AG09319 (cell line): ENCODE results near the gene CTSK.
"Not testable (repeated sequence)": the region's sequence is repeated elsewhere in the genome, so short reads cannot be mapped to it uniquely, and the experiment has no call there.

Experiments used
- DNase-seq: peaks from one replicate; pipeline ENCODE4 v3.0.0-alpha.2; 2010; ENCODE audit warnings: low read depth; ENCODE audit errors: extremely low read depth
- TF ChIP-seq, protein P1 (sequence below): IDR thresholded peaks from 2 replicates; pipeline ENCODE4 v1.5.1; 2011; ENCODE audit warnings: low read depth, mild to moderate bottlenecking, inconsistent platforms, low read length, moderate library complexity

CTSK gene

DNA sequence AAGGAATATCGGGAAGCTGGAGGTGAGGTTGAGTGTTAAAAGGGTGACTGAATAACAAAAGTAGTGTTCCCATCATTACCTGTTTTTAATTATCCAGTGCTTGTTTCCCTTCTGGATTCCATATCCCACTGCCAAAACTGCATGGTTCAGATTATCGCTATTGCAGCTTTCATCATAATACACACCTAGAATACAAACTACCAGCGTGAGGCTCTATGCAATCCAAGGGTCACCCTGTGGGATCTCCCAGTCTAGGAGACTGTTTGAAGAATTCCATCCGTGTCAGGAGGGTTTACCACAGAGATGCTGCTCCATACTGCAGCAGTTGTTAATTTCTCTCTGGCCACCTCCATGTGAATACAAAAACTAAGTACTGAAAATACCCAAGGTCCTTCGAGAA is 9.0 kb downstream of the CTSK start:
- TF ChIP-seq, protein P1, sequence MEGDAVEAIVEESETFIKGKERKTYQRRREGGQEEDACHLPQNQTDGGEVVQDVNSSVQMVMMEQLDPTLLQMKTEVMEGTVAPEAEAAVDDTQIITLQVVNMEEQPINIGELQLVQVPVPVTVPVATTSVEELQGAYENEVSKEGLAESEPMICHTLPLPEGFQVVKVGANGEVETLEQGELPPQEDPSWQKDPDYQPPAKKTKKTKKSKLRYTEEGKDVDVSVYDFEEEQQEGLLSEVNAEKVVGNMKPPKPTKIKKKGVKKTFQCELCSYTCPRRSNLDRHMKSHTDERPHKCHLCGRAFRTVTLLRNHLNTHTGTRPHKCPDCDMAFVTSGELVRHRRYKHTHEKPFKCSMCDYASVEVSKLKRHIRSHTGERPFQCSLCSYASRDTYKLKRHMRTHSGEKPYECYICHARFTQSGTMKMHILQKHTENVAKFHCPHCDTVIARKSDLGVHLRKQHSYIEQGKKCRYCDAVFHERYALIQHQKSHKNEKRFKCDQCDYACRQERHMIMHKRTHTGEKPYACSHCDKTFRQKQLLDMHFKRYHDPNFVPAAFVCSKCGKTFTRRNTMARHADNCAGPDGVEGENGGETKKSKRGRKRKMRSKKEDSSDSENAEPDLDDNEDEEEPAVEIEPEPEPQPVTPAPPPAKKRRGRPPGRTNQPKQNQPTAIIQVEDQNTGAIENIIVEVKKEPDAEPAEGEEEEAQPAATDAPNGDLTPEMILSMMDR = no peak
- DNase-seq = no peak

DNA sequence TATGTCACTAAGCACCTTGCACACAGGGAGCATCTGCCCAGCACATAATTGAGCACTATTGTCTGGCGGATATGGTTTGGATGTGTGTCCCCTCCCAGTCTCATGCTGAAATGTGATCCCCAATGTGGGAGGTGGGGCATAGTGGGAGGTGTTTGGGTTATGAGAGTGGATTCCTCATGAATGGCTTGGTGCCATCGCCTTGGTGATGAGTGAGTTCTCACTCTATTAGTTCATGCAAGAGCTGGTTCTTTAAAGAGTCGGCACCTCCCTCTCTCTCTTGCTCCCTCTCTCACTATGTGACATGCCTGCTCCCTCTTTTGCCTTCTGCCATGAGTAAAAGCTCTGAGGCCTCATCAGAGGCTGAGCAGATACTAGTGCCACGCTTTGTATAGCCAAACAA is 9.5 kb downstream of the CTSK start:
- no peak for DNase-seq
- TF ChIP-seq, protein P1 = no peak

- DNase-seq = no peak
- TF ChIP-seq, protein P1 = no peak
Observed at GRCh38 chr1:150796374-150796773, 11.7 kb downstream of the CTSK start.

DNA sequence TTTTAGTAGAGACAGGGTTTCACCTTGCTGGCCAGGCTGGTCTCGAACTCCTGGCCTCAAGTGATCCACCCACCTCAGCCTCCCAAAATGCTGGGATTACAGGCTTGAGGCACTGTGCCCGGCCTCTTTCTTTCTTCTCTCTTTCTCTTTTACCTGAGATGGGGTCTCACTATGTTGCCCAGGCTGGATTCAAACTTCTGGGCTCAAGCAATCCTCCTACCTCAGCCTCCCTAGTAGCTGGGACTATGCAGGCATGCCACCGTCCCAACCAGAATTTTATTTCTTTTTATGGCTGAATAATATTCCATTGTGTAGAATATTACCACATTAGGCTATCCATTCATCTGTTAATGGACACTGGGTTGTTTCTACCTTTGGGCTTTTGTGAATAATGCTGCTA is 14.3 kb downstream of the CTSK start:
- not testable (repeated sequence) for DNase-seq

DNA sequence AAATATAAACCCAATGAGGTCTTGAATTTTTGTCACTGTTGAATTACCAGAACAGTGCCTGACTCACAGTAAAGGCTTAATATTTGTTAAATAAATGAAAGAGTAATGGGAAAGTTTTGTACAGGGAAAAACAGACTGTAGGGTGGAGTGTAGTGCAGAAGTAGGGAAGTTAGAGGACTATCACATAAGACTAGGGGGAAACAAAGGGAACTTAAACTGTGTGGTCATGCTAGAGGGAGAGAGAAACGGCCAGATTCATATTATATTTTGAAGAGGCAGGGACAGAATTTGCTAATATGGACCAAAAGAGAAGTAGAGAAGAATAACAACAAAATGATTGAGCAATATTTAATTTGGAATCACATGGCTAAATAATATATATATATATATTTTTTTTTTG is 14.8 kb downstream of the CTSK start:
- DNase-seq = no peak
- TF ChIP-seq, protein P1 = no peak

GRCh38 chr1:150791585-150791984 is 16.5 kb downstream of the CTSK start:
- TF ChIP-seq, protein P1 = no peak
- no peak for DNase-seq

DNA sequence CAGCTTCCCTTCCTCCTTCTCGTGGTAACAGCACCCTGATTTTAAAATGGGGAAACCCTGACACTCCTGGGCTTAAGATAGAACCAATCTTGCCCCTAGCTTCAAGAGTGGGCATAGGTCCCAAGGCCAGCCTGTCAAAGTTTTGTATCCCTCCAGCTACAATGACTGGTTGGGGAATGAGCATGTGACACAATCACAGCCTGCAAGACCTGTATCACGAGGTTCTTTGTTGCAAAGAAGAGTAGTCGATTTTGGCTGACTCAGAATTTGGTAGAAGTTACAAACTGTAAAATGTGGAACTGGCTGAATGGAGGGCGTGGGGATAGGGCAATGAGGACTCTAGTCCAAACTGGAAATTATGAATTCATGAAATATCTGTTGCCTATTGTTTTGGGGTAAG is 18.7 kb downstream of the CTSK start:
- TF ChIP-seq, protein P1 = no peak
- DNase-seq = no peak

DNA sequence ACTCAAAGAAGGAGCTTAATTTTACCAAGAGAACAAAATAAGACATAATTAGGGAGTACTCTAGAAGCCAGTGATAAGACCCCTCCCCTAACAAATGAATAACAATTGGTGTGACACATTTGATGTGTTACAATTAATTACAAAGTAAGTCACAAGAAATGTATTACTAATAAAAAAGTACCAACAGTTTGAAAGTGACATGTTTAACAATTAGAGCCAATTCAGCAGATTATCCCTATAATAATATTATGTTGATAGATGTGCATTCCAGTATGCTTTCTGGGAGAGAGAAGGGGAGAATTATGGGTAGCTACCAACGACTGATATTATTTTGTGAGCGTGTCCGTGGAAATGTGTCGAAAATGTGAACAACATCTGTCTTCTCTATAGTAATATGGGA is 19.1 kb downstream of the CTSK start:
- no peak for DNase-seq
- TF ChIP-seq, protein P1 = no peak
